Stimulated activated CD8-positive, alpha-beta memory T cell treated with anti-CD3 and anti-CD28 coated beads, Interleukin-7, amount 100 ng/mL, for 24 hours (primary cell): ENCODE results near the gene P2RY8.
"Not testable (repeated sequence)": the region's sequence is repeated elsewhere in the genome, so short reads cannot be mapped to it uniquely, and the experiment has no call there.

Source experiments
- DNase-seq: peaks from one replicate; pipeline ENCODE4 v3.0.0-alpha.2; 2020; ENCODE audit warnings: low read depth

Gene P2RY8

GRCh38 chrX:1545776-1546408, 8.9 kb upstream of the P2RY8 start:
- DNase-seq = no peak

- no peak for DNase-seq
These were observed 6.2 kb upstream of the P2RY8 start for GRCh38 chrX:1542994-1543725.

GRCh38 chrX:1539146-1539545, 2.2 kb upstream of the P2RY8 start:
- not testable (repeated sequence) for DNase-seq

GRCh38 chrX:1537716-1538090, 718 bp upstream of the P2RY8 start:
- not testable (repeated sequence) for DNase-seq

- no peak for DNase-seq
These were observed 314 bp downstream of the P2RY8 start for GRCh38 chrX:1536712-1537030.

- DNase-seq = no peak
These were observed 1.5 kb downstream of the P2RY8 start for GRCh38 chrX:1535241-1536041.

GRCh38 chrX:1534301-1535168, 2.5 kb downstream of the P2RY8 start:
- no peak for DNase-seq

GRCh38 chrX:1533058-1533457, 3.9 kb downstream of the P2RY8 start:
- DNase-seq = no peak

GRCh38 chrX:1531096-1531890, 5.7 kb downstream of the P2RY8 start:
- no peak for DNase-seq

GRCh38 chrX:1529756-1530155, 7.2 kb downstream of the P2RY8 start:
- DNase-seq = no peak

- DNase-seq = no peak
These were observed 7.7 kb downstream of the P2RY8 start for GRCh38 chrX:1529328-1529727.

- DNase-seq = no peak
These were observed 8.1 kb downstream of the P2RY8 start for GRCh38 chrX:1528884-1529203.

GRCh38 chrX:1528186-1528883, 8.7 kb downstream of the P2RY8 start:
- no peak for DNase-seq

GRCh38 chrX:1527457-1527856, 9.5 kb downstream of the P2RY8 start:
- no peak for DNase-seq

- no peak for DNase-seq
These were observed 10.4 kb downstream of the P2RY8 start for GRCh38 chrX:1526565-1526964.

GRCh38 chrX:1525583-1526355, 11.2 kb downstream of the P2RY8 start:
- DNase-seq = no peak

- no peak for DNase-seq
These were observed 12.0 kb downstream of the P2RY8 start for GRCh38 chrX:1524874-1525582.

GRCh38 chrX:1522905-1523304, 14.1 kb downstream of the P2RY8 start:
- DNase-seq = not testable (repeated sequence)

- DNase-seq = no peak
These were observed 15.5 kb downstream of the P2RY8 start for GRCh38 chrX:1521459-1521956.
